HEK293 (cell line): ENCODE measurements around the gene RWDD1.
A peak's percentile ranks its signal among the peaks of the same experiment; 100 is the strongest.

ENCODE experiments used
- CTCF ChIA-PET: fragments of 350-600 bp; formaldehyde crosslinking; extraction: SDS; loops from one replicate; lab custom pipeline; 2021; ENCODE audit warnings: antibody characterized with exemption; lab: Yijun Ruan, JAX
- POLR2A ChIA-PET: fragments of 300-600 bp; formaldehyde crosslinking; extraction: SDS; loops from one replicate; lab custom pipeline; 2020; ENCODE audit warnings: antibody characterized with exemption, inconsistent platforms; lab: Yijun Ruan, JAX
- H3K27ac ChIP-seq: fragments of 200-500 bp; sonication (Bioruptor generic); 2 replicates; pipeline ENCODE4 v1.5.1; 2014; ENCODE audit warnings: low read depth, low read length, control low read depth, inconsistent platforms; ENCODE audit errors: extremely low read depth
- H3K36me3 ChIP-seq, 2 experiments: fragments of 200-500 bp in 1 of 2; sonication (Bioruptor generic) in 1 of 2; 1 replicate in 1 of 2; 2 replicates in 1 of 2; pipeline ENCODE4 v1.5.1; 2014 to 2017; ENCODE audit warnings: inconsistent platforms in 2 of 2, low read length in 2 of 2; ENCODE audit not compliant: control insufficient read depth in 2 of 2, insufficient read depth in 1 of 2
- H3K4me1 ChIP-seq: fragments of 200-500 bp; sonication (Bioruptor generic); 2 replicates; pipeline ENCODE4 v1.5.1; 2014; ENCODE audit warnings: mild to moderate bottlenecking, low read length, inconsistent platforms; ENCODE audit not compliant: control insufficient read depth, insufficient read depth
- H3K4me3 ChIP-seq: 2 replicates; pipeline ENCODE4 v1.5.1; 2011; ENCODE audit warnings: low read depth, mild to moderate bottlenecking, control low read depth, low read length, moderate library complexity
- H3K9me3 ChIP-seq: fragments of 200-500 bp; sonication (Bioruptor generic); 2 replicates; pipeline ENCODE4 v1.5.1; 2014; ENCODE audit warnings: low read depth, low read length, inconsistent platforms; ENCODE audit not compliant: control insufficient read depth, insufficient read depth
- GFI1B ChIP-seq: fragments of 450-650 bp; formaldehyde crosslinking; IDR thresholded peaks from 2 replicates; pipeline ENCODE4 v1.5.1; 2016; ENCODE audit warnings: missing biosample characterization, missing genetic modification characterization
- GLI4 ChIP-seq: fragments of 450-650 bp; formaldehyde crosslinking; IDR thresholded peaks from 2 replicates; pipeline ENCODE4 v1.5.1; 2016; ENCODE audit warnings: missing biosample characterization, missing genetic modification characterization
- HOXC10 ChIP-seq: sonication (generic); formaldehyde crosslinking; IDR thresholded peaks from 2 replicates; pipeline ENCODE4 v1.8.1; 2023; ENCODE audit warnings: mild to moderate bottlenecking, missing genetic modification reagents
- KLF10 ChIP-seq: fragments of 450-650 bp; IDR thresholded peaks from 2 replicates; pipeline ENCODE4 v1.5.1; 2018; ENCODE audit warnings: missing biosample characterization, mild to moderate bottlenecking, missing genetic modification characterization
- OVOL3 ChIP-seq: fragments of 450-650 bp; formaldehyde crosslinking; IDR thresholded peaks from 2 replicates; pipeline ENCODE4 v1.5.1; 2016; ENCODE audit warnings: missing biosample characterization, missing genetic modification characterization
- ZBTB48 ChIP-seq: fragments of 450-650 bp; formaldehyde crosslinking; IDR thresholded peaks from 2 replicates; pipeline ENCODE4 v1.5.1; 2016; ENCODE audit warnings: missing biosample characterization, missing genetic modification characterization
- ZNF10 ChIP-seq: fragments of 450-650 bp; formaldehyde crosslinking; IDR thresholded peaks from 2 replicates; pipeline ENCODE4 v1.5.1; 2017; ENCODE audit warnings: missing biosample characterization, missing genetic modification characterization
- ZNF112 ChIP-seq: fragments of 450-650 bp; formaldehyde crosslinking; IDR thresholded peaks from 2 replicates; pipeline ENCODE4 v1.5.0; 2017; ENCODE audit warnings: missing biosample characterization, missing genetic modification characterization
- ZNF16 ChIP-seq: fragments of 450-650 bp; formaldehyde crosslinking; IDR thresholded peaks from 2 replicates; pipeline ENCODE4 v1.5.1; 2016; ENCODE audit warnings: low read depth, missing biosample characterization, missing genetic modification characterization
- ZNF341 ChIP-seq: fragments of 450-650 bp; formaldehyde crosslinking; IDR thresholded peaks from 2 replicates; pipeline ENCODE4; 2016; ENCODE audit warnings: low read depth, missing biosample characterization, missing genetic modification characterization
- ZNF48 ChIP-seq: fragments of 450-650 bp; formaldehyde crosslinking; IDR thresholded peaks from 2 replicates; pipeline ENCODE4 v1.5.1; 2016; ENCODE audit warnings: missing biosample characterization, missing genetic modification characterization
- ZNF555 ChIP-seq: fragments of 450-650 bp; formaldehyde crosslinking; conservative IDR thresholded peaks from 2 replicates; pipeline ENCODE4 v1.5.1; 2017; ENCODE audit warnings: missing biosample characterization, mild to moderate bottlenecking, missing genetic modification characterization, inconsistent platforms
- ZNF768 ChIP-seq: fragments of 450-650 bp; formaldehyde crosslinking; IDR thresholded peaks from 2 replicates; pipeline ENCODE4 v1.5.1; 2018; ENCODE audit warnings: missing biosample characterization, mild to moderate bottlenecking, missing genetic modification characterization
- ZNF785 ChIP-seq: fragments of 450-650 bp; formaldehyde crosslinking; IDR thresholded peaks from 2 replicates; pipeline ENCODE4 v1.5.1; 2016; ENCODE audit warnings: missing biosample characterization, missing genetic modification characterization
- ZNF837 ChIP-seq: fragments of 450-650 bp; formaldehyde crosslinking; IDR thresholded peaks from 2 replicates; pipeline ENCODE4 v1.5.1; 2016; ENCODE audit warnings: missing biosample characterization, missing genetic modification characterization
- TF ChIP-seq, protein P1 (sequence below): fragments of 450-650 bp; formaldehyde crosslinking; IDR thresholded peaks from 2 replicates; pipeline ENCODE4 v1.5.1; 2016; ENCODE audit warnings: missing biosample characterization, missing genetic modification characterization
- TF ChIP-seq, protein P2 (sequence below): fragments of 450-650 bp; formaldehyde crosslinking; IDR thresholded peaks from 2 replicates; pipeline ENCODE4 v1.5.1; 2016; ENCODE audit warnings: missing biosample characterization, missing genetic modification characterization
- TF ChIP-seq, protein P3 (sequence below): fragments of 450-650 bp; IDR thresholded peaks from 2 replicates; pipeline ENCODE4 v1.5.1; 2018; ENCODE audit warnings: missing biosample characterization, mild to moderate bottlenecking, missing genetic modification characterization
- TF ChIP-seq, protein P4 (sequence below): fragments of 450-650 bp; formaldehyde crosslinking; IDR thresholded peaks from 2 replicates; pipeline ENCODE4 v1.5.1; 2016; ENCODE audit warnings: missing biosample characterization, missing genetic modification characterization, borderline replicate concordance

Gene RWDD1

DNA sequence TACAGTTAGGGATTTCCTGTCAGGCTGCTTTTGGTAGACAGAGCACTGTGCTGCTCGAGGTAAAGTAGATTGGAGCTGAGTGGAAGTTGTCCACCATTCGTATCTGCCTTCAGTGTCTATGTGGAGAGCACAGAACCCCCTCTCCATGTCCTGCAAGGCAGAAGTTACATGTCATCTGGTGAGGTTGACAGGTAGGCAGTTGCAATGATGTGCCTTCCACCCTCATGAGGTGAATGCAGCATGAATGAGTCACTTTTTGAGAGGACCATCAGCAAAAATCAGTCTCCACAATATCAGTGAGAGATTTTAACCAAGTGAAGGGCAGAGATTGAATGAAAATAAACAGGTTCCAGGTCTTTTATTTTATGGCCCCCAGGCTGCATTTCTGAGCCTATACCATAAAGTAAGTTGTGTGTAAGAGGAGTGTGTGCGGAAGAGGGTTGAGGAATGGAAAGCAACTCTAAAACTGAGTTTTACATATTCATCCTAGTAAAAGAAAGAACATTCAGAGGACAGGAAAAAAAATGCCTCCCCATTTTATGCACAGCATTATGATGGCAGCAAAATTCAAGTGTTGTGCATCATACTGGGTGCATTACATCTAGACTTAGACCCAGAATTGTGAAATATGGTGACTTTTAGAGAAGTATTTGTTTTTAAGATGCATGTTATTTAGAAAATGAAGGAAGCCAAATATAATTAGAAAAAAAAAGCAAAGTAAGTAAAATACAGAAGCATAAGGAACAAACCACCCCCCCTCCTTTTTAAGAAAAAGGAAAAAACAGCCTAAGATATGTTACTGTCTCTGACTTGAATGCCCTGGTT lies 41.6 kb upstream of the RWDD1 start:
- H3K36me3 ChIP-seq = no peaks in the 10 kb centered on the region
- no peaks in the 10 kb centered on the region for H3K9me3 ChIP-seq
- ChIA-PET POLR2A (interaction anchor here (1.2 kb wide), 2 partner anchors 18 to 41 kb away, joined by 4 to 8 read pairs; partner anchors contain the start of genes CALHM5 and RWDD1), CTCF (interaction anchor here (0.7 to 2.2 kb wide), 10 partner anchors 14 to 261 kb away, joined by 3 to 20 read pairs (median 6); partner anchors contain the start of gene CALHM5)
- no peak overlapping the region for H3K4me3 ChIP-seq
- TF ChIP-seq ZNF768 (tag by site-specific recombination) (no peak), ZNF555 (tag by site-specific recombination) (no peak), GFI1B (tag by site-specific recombination) (peak; percentile 94), ZBTB48 (no peak), ZNF837 (tag by site-specific recombination) (no peak), ZNF112 (tag by site-specific recombination) (no peak), HOXC10 (CRISPR knock-in tag) (no peak), ZNF10 (tag by site-specific recombination) (peak; percentile 41; the same call in 1 of the 2 replicates), ZNF16 (tag by site-specific recombination) (no peak), ZNF341 (tag by site-specific recombination) (0 out of 2 replicates have a peak, but pooled peaks have one; percentile 10), KLF10 (no peak), ZNF785 (tag by site-specific recombination) (no peak), OVOL3 (tag by site-specific recombination) (no peak)
- TF ChIP-seq, protein P1, sequence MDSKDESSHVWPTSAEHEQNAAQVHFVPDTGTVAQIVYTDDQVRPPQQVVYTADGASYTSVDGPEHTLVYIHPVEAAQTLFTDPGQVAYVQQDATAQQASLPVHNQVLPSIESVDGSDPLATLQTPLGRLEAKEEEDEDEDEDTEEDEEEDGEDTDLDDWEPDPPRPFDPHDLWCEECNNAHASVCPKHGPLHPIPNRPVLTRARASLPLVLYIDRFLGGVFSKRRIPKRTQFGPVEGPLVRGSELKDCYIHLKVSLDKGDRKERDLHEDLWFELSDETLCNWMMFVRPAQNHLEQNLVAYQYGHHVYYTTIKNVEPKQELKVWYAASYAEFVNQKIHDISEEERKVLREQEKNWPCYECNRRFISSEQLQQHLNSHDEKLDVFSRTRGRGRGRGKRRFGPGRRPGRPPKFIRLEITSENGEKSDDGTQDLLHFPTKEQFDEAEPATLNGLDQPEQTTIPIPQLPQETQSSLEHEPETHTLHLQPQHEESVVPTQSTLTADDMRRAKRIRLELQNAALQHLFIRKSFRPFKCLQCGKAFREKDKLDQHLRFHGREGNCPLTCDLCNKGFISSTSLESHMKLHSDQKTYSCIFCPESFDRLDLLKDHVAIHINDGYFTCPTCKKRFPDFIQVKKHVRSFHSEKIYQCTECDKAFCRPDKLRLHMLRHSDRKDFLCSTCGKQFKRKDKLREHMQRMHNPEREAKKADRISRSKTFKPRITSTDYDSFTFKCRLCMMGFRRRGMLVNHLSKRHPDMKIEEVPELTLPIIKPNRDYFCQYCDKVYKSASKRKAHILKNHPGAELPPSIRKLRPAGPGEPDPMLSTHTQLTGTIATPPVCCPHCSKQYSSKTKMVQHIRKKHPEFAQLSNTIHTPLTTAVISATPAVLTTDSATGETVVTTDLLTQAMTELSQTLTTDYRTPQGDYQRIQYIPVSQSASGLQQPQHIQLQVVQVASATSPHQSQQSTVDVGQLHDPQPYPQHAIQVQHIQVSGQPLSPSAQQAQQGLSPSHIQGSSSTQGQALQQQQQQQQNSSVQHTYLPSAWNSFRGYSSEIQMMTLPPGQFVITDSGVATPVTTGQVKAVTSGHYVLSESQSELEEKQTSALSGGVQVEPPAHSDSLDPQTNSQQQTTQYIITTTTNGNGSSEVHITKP (tag by site-specific recombination) = no peak
- TF ChIP-seq, protein P2, sequence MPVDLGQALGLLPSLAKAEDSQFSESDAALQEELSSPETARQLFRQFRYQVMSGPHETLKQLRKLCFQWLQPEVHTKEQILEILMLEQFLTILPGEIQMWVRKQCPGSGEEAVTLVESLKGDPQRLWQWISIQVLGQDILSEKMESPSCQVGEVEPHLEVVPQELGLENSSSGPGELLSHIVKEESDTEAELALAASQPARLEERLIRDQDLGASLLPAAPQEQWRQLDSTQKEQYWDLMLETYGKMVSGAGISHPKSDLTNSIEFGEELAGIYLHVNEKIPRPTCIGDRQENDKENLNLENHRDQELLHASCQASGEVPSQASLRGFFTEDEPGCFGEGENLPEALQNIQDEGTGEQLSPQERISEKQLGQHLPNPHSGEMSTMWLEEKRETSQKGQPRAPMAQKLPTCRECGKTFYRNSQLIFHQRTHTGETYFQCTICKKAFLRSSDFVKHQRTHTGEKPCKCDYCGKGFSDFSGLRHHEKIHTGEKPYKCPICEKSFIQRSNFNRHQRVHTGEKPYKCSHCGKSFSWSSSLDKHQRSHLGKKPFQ (tag by site-specific recombination) = no peak
- TF ChIP-seq, protein P3, sequence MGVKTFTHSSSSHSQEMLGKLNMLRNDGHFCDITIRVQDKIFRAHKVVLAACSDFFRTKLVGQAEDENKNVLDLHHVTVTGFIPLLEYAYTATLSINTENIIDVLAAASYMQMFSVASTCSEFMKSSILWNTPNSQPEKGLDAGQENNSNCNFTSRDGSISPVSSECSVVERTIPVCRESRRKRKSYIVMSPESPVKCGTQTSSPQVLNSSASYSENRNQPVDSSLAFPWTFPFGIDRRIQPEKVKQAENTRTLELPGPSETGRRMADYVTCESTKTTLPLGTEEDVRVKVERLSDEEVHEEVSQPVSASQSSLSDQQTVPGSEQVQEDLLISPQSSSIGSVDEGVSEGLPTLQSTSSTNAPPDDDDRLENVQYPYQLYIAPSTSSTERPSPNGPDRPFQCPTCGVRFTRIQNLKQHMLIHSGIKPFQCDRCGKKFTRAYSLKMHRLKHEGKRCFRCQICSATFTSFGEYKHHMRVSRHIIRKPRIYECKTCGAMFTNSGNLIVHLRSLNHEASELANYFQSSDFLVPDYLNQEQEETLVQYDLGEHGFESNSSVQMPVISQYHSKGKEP (tag by site-specific recombination) = 0 out of 2 replicates have a peak, but pooled peaks have one; percentile 26
- TF ChIP-seq, all 188 proteins: peak for 4
- peak overlapping the region; percentile 16 for H3K27ac ChIP-seq
- peaks cover 41% of the 10 kb centered on the region for H3K4me1 ChIP-seq

DNA sequence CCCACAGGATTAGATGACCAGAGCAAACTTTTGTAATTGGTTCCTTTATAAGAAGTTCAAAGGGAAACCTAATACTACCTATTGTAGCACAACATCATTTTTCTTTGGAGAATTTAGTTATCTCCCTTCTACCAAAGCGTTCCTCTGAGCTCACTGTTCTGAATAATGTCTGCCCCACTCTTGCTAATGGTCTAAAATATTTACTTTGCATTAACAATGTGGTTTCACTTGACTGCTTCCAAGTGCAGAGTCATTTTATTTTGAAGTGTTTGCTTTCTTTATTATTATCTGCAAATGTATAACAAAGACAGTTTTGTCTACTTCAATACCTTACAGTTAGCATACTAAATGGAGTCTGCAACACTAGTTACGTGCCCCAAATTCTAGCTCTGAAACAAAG lies 40.9 kb upstream of the RWDD1 start:
- peak overlapping the region; percentile 16; the same call in 1 of the 2 replicates for H3K27ac ChIP-seq
- POLR2A ChIA-PET = interaction anchor here (0.8 to 1.2 kb wide), 4 partner anchors 19 to 251 kb away, joined by 3 to 8 read pairs (median 5); partner anchors contain the start of genes CALHM5, RWDD1 and TSPYL1
- no peaks in the 10 kb centered on the region for H3K36me3 ChIP-seq
- peaks cover 40% of the 10 kb centered on the region for H3K4me1 ChIP-seq
- H3K4me3 ChIP-seq = no peak overlapping the region
- CTCF ChIA-PET = interaction anchor here (0.6 to 1.6 kb wide), 14 partner anchors 10 to 262 kb away, joined by 3 to 20 read pairs (median 3); partner anchors contain the start of gene CALHM5
- H3K9me3 ChIP-seq = no peaks in the 10 kb centered on the region
- no peak for TF ChIP-seq ZNF48 (tag by site-specific recombination)
- TF ChIP-seq, protein P4, sequence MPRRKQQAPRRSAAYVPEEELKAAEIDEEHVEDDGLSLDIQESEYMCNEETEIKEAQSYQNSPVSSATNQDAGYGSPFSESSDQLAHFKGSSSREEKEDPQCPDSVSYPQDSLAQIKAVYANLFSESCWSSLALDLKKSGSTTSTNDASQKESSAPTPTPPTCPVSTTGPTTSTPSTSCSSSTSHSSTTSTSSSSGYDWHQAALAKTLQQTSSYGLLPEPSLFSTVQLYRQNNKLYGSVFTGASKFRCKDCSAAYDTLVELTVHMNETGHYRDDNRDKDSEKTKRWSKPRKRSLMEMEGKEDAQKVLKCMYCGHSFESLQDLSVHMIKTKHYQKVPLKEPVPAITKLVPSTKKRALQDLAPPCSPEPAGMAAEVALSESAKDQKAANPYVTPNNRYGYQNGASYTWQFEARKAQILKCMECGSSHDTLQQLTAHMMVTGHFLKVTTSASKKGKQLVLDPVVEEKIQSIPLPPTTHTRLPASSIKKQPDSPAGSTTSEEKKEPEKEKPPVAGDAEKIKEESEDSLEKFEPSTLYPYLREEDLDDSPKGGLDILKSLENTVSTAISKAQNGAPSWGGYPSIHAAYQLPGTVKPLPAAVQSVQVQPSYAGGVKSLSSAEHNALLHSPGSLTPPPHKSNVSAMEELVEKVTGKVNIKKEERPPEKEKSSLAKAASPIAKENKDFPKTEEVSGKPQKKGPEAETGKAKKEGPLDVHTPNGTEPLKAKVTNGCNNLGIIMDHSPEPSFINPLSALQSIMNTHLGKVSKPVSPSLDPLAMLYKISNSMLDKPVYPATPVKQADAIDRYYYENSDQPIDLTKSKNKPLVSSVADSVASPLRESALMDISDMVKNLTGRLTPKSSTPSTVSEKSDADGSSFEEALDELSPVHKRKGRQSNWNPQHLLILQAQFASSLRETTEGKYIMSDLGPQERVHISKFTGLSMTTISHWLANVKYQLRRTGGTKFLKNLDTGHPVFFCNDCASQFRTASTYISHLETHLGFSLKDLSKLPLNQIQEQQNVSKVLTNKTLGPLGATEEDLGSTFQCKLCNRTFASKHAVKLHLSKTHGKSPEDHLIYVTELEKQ (tag by site-specific recombination) = peak; percentile 82; the same call in 1 of the 2 replicates
- no peak for TF ChIP-seq GLI4 (tag by site-specific recombination)
